Hematopoietic multipotent progenitor cell treated with erythropoietin and hydrocortisone succinate and interleukin-3 and kit ligand, for 17 days (in vitro differentiated cells): ENCODE results near the gene UCK1.

Experiments used
- DNase-seq: peaks from one replicate; pipeline ENCODE4 v3.0.0-alpha.2; 2015; ENCODE audit warnings: low spot score

UCK1 gene

DNA sequence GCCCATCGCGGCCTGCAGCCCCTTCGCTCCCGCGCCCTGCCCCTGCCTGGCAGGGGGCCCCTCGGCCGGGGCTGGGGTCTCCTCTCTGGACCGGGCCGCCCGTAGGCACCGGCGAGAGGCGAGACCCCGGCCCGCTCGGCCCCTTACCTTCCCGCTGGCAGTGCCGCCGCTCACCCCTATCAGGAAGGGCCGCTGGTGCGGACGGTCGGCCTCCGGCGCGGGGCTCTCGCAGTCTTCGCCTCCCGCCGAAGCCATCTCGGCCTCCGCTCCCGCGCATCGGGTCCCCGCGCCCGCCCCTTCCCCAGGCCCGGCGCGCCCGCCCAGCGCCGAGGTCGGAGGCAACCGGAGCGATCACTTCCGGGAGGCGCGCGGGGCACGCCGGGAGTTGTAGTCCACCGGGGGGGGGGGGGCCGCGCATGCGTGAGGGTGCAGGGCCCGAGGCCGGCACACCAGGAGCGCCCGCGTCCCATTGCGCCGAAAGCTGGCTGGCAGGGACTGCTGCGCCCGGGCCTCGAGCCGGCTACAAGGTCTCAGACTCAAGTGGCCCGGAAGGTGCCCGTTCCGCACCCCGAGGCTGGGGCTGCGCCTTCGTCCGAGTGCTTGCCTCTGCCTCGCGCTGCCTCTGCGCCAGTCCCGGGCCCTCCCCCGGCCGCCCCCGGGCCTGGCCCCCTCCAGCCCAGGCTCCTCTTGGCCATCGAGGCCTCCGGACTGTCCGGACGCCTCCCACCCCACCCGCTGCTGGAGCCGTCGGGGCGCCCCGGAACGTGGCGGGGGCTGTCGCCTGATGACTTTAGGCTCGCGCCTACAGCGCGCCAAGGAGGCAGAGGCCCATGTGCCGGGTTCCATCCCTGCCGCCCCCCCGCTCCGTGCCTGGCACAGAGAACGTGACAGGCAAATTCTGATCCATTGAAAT lies at the start of gene UCK1:
TSS of gene UCK1 (minus strand) at position 344 of the 913 bp plus-strand sequence. CDS start at position 255, 89 bp downstream.
- peak; percentile 74 for DNase-seq

DNA sequence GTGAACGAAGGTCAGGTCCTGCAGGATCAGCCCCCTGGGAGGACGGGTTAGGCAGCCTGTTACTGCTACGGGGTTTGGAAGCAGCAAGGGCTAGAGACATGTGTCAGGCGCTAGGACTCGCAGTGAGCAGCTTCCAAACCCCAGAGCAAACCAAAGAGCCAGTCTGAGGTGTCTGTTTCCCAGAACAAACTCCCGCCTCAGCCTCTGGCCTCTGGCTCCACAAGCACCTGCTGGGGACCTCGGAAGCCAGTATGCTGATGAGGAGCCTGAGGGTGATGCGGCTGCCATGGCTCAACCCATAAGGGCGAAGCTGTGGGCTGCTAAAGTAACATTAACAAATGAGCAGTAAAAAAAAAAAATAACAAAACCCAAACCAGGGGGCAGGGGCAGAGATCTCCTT lies 49.3 kb upstream of the UCK1 start:
- no peak for DNase-seq

DNA sequence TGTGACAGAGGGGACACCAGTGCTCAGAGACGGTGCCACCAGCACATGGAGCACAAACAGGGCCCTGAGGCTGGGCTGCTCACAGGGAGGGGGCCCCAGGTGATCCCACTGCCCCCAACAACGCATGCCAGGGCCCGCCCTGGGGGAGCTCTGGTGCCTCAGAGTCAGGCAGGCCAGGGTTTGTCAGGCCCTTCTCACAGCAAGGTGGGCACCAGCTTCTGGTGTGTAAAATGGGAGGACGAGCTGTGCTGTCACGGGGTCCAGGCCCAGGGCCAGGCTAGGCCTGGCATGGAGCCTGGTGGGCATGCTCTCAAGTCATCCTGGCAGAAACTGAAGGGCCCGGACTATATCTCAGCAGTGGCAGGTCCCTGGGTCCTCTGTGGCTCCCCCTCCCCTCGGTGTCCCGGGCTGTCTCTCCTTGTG lies 48.7 kb upstream of the UCK1 start:
- DNase-seq: no peak

DNA sequence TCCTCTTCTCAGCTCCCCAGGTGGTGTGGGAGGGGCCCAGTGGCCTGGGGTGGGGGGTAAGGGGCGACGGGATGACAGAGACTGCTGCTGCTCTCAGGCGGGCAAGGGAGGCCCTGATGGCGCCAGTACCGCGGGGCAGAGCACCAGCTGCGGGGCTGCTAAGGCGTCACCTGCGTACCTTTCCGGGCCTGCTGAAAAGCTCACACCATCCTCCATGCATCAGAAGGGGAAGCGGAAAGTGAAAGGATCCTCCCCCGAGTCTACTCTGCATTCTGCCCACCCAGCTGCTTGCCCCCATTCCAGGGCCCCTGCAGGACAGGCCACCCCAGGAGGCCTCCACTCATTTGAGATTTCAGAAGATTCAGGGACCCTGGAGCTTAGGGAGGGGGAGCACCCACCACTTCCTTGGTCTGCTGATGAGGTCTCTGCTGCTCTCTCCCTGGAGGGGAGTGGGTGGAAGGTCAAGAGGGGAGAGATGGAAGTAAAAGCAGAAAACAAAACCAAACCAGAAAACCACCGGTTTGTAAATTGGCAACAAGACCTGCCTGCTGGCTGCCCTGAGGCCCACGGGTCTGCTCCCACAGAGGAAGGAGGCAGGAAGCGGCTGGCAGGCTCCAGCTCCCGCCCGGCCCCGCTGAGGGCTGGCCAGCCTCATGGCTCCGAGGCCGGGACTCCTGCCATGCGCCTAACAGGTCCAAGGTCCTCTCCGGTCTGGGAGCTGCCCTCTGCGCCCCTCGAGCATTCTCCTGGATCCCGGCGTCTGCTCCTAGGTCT lies 47.9 kb upstream of the UCK1 start:
- DNase-seq: no peak

DNA sequence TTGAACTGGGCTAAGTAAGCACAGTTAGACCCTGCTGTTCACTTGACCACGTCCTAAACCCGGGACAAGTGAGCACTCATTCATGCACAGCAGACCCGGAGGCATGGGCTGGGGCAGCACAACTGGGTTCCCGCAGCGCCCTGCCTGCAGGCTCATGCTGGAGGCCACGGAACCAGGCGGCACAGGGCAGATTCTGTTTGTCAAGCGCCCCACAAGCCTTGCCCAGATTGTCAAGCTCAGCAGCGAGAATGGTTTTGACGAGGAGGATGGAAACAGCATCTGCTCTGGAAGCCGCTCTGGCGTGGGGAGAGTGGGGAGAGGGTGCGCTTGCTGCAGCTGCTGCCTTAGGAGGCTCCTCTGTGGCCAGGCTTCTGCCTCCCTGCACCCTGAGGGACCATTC lies 47.0 kb upstream of the UCK1 start:
- DNase-seq: no peak

DNA sequence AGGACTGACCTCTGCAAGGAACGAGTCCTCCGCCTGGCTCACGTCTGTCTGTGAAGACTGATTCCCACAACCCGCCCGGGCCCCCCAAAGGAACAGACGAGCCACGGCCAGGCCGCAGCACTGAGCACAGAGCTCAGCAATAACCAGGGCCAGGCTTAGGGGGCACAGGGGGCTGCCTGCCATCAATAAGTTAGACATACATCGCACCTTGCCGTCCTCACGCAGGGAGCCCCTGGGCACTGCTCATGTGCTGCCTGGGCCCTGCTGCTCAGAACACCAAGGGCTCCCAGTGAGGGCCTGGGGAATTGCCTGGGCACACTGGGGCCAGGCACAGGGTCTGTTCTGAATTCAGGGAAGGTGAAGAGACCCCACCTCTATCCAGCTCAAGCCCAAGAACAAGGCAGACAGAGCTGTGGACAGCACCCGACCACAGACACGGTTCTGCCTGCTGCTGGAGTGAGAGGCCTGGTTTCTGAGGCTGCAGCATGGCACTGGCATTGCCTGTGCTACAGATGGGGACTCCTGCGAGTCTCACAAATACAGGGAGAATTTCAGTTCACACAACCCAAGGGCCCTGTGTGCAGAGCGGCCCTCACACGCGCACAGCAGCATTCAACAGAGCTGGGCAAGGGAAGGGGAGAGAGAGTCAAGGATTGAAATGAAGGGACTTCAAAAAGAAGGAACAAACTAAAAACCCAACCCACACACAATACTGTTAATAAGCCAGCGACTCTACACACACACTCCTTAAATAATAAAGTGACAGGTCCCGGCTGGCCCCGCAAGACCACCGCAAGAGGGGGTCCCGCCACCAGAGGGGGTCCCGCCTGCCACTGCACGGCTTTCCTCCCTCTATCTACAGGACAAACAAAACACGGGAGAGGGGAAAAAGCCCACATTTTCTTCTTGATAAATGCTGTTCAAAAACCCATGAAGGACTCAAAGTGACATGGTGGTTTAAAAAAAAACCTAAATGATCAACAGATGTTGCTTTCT lies 46.2 kb upstream of the UCK1 start:
- no peak for DNase-seq

DNA sequence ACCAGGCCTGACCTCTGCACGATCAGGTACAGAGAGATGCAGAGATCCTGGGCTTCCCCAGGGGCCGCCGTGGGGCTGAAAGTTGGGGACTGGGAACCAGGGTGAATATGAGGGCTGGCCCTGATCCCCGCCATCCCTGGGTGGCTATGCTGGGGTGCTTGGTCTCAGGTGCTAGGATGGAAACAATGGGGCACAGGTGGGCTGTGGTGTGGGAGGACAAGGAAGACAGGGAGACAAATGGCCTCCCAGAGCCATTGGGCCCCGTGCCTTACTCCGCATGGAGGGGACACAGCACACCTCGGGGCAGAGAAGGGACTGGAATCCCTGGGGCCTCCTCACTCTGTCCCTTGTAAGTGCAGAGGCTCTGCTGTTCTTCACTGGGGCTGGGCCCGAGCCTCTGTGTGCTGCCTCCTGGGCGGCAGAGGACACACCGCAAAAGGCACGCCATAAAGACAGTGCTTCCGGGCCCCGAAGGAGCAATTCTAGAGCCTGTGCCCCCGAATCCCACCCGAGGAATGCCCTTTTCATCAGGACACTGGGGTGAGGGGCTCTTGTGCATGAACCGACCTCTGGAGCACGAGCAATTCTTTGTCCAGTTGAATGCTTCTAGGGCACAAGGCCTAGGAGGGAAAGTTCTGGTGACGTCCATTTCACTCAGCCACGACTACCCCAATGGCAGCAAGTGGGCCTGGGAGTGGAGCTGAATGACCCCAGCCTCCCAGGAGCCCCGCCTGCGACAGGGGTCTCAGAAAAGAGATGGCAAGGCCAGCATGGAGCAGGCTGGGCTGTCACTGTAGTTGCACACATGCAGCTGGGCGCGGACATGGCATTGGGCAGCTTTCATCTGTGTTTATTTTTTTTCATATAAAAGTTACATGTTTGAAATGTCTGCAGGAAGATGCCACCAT lies 45.1 kb upstream of the UCK1 start:
- DNase-seq: no peak

DNA sequence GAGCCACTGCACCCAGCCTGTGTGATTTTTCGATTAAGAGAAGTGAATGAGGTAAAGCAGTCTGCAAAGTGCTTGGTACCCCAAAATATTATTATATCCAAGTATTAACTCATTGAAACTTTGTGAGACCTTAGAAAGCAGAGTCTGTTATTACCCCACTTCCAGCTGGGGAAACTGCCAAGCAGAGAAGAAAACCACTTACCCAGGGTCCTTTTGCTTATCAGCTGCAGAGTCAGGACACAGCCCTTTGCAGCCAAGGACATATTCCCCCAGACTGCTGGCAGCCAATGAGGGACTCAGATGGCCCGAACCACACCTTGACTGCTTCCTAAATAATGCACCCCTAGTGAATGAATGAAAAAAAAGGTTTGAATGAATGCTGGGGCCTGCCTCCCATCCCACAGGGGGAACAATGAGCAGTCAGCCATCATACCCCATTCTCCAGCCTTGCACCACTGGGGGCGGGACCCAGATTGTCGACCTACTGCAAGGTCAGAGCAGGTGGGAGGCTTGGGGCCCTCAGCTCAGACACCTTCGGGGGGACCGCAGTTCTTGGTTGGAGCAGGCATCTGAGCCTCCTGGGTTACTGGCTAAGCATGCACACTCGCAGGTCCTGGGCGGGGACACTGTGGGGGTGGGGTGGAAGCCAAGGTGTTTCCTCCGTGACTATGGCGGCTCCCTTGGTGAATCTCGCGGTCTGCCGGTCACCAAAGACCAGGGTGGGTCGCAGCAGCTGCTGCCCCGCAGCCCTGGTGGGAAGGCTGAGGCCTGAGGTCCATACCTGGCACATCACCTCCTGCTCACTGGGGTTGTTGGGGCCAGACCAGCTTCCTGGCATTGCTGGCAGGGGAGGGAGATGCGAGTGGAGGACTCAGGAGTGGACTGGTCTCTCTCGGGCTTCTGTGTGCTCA lies 43.9 kb upstream of the UCK1 start:
- no peak for DNase-seq

DNA sequence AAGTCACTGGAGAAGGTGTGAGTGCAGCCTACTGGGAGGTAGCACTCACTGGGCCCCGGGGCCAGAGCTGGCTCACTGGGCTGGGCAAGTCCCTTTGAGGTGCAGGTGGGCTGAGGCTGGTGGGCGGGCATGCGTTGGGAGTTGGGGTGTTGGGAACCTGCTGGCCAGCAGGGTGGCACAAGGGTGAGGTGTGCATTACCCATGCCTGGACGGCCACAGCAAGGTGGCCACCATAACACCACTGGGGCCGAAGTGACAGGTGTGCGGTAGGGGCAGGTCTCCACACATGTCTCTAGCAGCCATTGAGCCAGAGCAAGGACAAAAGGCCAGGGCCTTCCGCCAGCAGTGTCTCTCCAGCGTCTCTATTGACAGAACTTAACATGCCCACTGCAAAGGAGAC lies 36.8 kb upstream of the UCK1 start:
- DNase-seq: no peak

DNA sequence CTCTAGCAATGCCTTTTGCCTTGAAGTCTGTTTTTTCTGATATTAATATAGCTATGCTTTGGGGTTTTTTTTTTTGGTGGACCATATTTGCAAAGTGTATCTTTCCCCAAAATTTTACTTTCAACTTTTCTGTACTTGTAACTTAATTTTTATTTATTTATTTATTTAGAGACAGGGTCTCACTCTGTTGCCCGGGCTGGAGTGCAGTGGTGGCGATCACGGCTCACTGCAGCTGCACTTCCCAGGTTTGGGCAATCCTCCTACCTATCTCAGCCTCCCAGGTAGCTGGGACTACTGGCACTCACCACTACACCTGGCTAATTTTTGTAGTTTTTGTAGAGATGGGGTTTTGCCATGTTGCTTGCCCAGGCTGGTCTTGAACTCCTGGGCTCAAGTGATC lies 35.1 kb upstream of the UCK1 start:
- no peak for DNase-seq

DNA sequence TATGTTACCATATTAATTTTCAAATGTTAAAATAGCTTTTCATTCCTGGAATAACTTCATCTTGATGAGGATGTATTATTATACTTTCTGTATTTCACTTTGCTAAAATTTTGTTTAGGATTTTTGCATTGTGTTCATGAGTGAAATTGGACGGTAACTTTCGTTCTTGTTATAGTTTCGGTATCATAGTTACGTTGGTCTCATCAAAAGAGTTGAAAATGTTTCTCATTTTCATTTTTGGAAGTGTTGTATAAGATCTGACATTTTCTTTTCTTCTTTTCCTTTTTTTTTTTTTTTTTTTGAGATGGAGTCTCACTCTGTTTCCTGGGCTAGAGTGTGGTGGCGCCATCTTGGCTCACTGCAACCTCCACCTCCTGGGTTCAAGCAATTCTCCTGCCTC lies 34.3 kb upstream of the UCK1 start:
- no peak for DNase-seq

DNA sequence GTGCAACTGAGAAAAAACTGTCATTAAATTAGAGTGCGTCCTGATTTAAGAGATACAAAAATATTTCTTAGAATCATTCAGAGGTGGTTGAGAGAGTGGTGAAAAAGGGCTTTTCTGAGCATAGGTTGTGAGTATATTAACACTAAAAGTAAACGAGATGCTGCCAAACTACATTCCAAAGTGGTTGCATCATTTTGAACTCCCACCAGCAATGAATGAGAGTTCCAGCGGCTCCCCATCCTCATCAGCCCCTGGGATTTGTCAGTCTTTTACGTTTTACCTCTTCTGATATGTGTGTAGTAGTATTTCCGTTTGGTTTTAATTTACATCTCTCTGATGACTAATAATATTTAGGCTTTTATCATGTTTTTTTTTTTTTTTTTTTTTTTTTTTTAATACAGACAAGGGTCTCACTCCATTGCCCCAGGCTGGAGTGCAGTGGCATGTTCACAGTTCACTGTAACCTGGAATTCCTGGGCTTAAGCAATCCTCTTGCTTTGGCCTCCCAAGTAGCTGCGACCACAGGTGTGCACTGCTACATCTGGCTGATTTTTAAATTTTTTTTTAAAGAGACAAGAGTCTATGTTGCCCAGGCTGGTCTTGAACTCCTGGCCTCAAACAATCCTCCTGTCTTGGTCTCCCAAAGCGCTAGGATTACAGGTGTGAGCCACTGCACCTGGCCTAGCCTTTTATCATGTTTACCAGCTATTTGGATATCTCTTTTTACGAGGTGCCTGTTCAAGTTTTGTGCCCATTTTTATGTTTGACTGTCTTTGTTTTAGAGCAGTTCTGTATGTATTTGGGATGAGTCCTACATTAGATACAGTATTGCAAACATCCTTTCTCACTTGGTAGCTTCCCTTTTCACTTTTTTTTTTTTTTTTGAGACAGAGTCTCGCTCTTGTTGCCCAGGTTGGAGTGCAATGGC lies 31.2 kb upstream of the UCK1 start:
- DNase-seq: no peak

DNA sequence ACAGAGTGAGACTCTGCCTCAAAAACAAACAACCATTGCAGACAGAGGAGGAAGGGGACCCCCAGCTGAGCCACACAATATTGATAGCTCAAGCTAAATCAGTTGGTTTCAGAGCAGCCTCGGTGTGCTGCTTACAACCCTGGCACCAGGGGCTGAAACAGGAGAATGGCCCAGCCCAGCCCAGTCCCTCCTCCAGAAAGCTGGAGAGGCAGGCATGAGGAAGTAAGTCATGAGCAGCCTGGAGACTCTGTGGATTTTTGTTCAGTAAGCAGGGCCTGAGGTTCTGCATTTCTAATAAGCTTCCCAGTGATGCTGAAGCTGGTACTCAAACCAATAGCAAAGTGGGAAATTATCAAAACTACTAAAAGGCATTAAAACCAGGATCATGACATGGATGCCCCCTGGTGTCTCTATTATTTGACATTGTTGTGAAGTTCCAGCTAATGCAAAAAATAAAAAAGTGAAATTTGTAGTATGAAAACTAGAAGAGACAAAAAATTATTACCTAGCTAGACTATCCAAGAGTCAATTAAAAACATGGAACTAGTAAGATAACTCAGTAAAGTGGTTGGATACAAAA lies 28.4 kb upstream of the UCK1 start:
- no peak for DNase-seq

DNA sequence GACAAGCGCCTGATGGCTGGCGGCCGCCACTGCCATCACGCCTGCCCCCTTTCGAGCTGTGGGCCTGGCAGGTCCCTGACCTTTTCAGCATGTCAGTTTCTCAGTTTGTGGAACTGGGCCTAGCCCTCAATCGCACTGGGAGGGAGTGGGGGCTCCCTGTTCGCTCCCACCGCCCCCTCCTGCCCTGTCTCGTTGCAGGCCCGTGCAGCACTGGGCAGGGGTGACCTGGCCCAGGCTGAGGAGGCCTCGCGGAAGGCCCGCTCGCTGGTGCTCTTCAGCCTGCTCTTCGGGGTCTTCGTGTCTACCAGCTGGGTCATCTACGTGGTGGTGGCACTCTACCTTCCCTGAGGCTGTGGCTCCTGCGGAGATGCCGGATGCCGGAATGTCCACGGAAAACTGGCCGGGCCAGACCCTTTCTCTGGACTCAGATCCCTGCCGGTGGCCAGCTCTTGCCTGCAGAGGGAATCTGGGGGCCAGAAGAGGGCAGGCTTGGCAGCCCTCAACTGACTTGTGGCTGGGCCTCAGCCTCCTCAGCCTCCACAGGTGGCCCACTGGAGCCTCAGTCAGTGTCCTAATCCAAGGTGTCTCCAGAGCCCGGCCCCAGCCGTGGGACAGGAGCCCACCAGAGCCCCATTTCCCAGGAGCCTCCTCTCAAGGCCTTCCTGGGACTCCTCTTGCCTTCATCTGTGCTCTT lies 26.9 kb upstream of the UCK1 start:
- no peak for DNase-seq

DNA sequence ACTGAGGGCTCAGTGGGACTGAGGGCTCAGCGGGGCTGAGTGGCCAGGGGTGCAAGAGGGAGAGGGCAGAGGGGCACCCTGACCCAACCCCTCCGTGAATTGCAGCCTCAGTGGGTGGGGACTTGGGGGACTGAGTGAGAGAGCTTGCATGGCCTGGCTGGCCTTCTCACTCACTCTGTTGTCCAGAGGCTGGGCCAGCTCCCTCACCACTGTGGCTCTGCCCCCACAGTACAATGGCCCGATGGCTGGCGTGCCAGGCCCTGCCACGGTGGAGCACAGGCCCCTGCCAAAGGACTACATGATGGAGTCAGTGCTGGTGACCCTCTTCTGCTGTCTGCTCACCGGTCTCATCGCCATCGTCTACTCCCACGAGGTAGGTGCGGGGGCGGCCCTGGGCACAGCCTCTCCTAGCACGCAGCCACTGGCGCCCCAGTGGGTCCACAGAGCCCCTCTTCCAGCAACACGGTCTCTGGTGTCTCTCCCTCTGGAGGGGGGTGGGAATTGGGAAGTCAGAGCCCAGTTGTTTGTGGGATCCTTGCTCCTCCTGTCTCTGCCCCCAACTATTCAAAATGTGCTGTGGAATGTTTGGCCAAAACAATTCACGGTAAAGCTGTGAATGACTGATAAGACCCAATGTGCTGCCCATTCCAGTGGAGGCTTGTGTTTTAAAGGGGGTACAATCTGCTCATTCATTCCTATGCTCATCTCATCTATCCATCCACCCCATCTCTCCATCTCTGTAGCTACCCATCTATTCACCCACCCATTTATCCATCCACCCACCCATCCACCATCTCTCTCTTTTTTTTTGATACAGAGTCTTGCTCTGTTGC lies 25.0 kb upstream of the UCK1 start:
- DNase-seq: no peak

DNA sequence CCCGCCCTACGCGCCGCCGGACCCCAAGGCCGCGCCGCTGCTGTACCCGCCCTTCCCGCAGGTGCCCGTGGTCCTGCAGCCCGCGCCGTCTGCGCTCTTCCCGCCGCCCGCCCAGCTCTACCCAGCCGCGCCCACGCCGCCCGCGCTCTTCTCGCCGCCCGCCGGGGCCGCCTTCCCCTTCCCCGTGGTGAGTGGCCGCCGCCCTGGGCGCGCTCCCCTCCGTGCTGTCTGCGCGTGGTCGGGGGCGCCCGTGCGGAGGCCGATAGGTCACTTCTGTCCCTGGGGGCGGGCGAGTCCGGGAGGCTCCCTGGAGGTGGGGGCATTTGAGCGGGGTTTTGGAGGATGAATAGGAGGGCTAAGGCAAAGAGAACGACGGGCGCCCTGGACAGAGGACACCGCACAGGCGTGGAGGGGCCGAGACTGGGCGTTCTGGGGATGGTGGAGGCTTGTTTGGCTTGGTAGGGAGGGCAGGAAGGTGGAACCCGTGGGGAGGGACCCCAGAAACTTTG lies 23.8 kb upstream of the UCK1 start:
- DNase-seq: no peak
